Medulla oblongata (tissue), 1 donor: ENCODE measurements around the gene TNIK.

Source experiments
- DNase-seq: peaks from one replicate; pipeline ENCODE4 v3.0.0-alpha.2; 2015; ENCODE audit errors: extremely low spot score

Gene TNIK

GRCh38 chr3:171417813-171418212 lies 42.4 kb downstream of the TNIK start:
- no peak for DNase-seq

GRCh38 chr3:171417137-171417536 lies 43.1 kb downstream of the TNIK start:
- DNase-seq = no peak

- no peak for DNase-seq
These were observed 43.5 kb downstream of the TNIK start for GRCh38 chr3:171416666-171417065.

GRCh38 chr3:171416061-171416460 lies 44.1 kb downstream of the TNIK start:
- no peak for DNase-seq

- DNase-seq = no peak
These were observed 45.1 kb downstream of the TNIK start for GRCh38 chr3:171415070-171415469.

- DNase-seq = no peak
These were observed 47.7 kb downstream of the TNIK start for GRCh38 chr3:171412473-171412872.

GRCh38 chr3:171412054-171412453 lies 48.2 kb downstream of the TNIK start:
- DNase-seq = no peak

GRCh38 chr3:171410186-171410585 lies 50.0 kb downstream of the TNIK start:
- DNase-seq = no peak

- DNase-seq = no peak
These were observed 52.4 kb downstream of the TNIK start for GRCh38 chr3:171407759-171408158.

GRCh38 chr3:171404376-171404967 lies 55.7 kb downstream of the TNIK start:
- no peak for DNase-seq

GRCh38 chr3:171402281-171402680 lies 57.9 kb downstream of the TNIK start:
- no peak for DNase-seq

GRCh38 chr3:171401432-171401831 lies 58.8 kb downstream of the TNIK start:
- no peak for DNase-seq

- no peak for DNase-seq
These were observed 60.4 kb downstream of the TNIK start for GRCh38 chr3:171399842-171400241.

- no peak for DNase-seq
These were observed 61.9 kb downstream of the TNIK start for GRCh38 chr3:171398343-171398742.

GRCh38 chr3:171397089-171397488 lies 63.1 kb downstream of the TNIK start:
- DNase-seq = no peak

GRCh38 chr3:171396048-171396447 lies 64.2 kb downstream of the TNIK start:
- no peak for DNase-seq

GRCh38 chr3:171393032-171393744 lies 67.0 kb downstream of the TNIK start:
- no peak for DNase-seq

- no peak for DNase-seq
These were observed 68.8 kb downstream of the TNIK start for GRCh38 chr3:171391432-171391831.

- DNase-seq = no peak
These were observed 69.9 kb downstream of the TNIK start for GRCh38 chr3:171390051-171390941.

- DNase-seq = no peak
These were observed 70.7 kb downstream of the TNIK start for GRCh38 chr3:171389491-171389890.

- DNase-seq = no peak
These were observed 71.7 kb downstream of the TNIK start for GRCh38 chr3:171388527-171388926.

GRCh38 chr3:171387062-171387461 lies 73.1 kb downstream of the TNIK start:
- DNase-seq = no peak

GRCh38 chr3:171385086-171385485 lies 75.1 kb downstream of the TNIK start:
- no peak for DNase-seq
